Cardiac fibroblast (primary cell): Measurements from ENCODE around the gene CUEDC1.

Experiments used
- DNase-seq, 2 donors: peaks; one replicate each; pipeline versions ENCODE4 v3.0.0 to v3.0.0-alpha.2; 2010; ENCODE audit warnings: low read depth in 2 of 2
- H3K4me3 ChIP-seq, 2 donors: replicated peaks in 1 of 2; 1 replicate in 1 of 2; 2 replicates in 1 of 2; pipeline ENCODE4 v1.5.1; 2011; ENCODE audit warnings: low read depth in 2 of 2, low read length in 2 of 2, mild to moderate bottlenecking in 2 of 2, moderate library complexity in 1 of 2
- CTCF ChIP-seq: IDR thresholded peaks from one replicate; pipeline ENCODE4 v1.5.1; 2011; ENCODE audit warnings: low read depth, mild to moderate bottlenecking, low read length, inconsistent platforms

The CUEDC1 gene

GRCh38 chr17:57875290-57876022 lies 79.8 kb downstream of the CUEDC1 start:
- TF ChIP-seq CTCF: peak; percentile 73
- H3K4me3 ChIP-seq: no peak overlapping the region
- DNase-seq: peak; percentile 98 to 99

- no peak for TF ChIP-seq CTCF
- peak overlapping the region in 1 of 2 donors; percentile 5 for H3K4me3 ChIP-seq
- peak; percentile 88 to 92 for DNase-seq
Measured at GRCh38 chr17:57874434-57875289, 80.5 kb downstream of the CUEDC1 start.

GRCh38 chr17:57874058-57874419 lies 81.2 kb downstream of the CUEDC1 start:
- no peak for DNase-seq
- TF ChIP-seq CTCF: no peak
- H3K4me3 ChIP-seq: no peak overlapping the region

- no peak for TF ChIP-seq CTCF
- no peak overlapping the region for H3K4me3 ChIP-seq
- no peak for DNase-seq
Measured at GRCh38 chr17:57873261-57874057, 81.8 kb downstream of the CUEDC1 start.

GRCh38 chr17:57872536-57872935 lies 82.7 kb downstream of the CUEDC1 start:
- TF ChIP-seq CTCF: no peak
- DNase-seq: no peak
- H3K4me3 ChIP-seq: no peak overlapping the region

GRCh38 chr17:57871863-57872262 lies 83.3 kb downstream of the CUEDC1 start:
- no peak for TF ChIP-seq CTCF
- H3K4me3 ChIP-seq: no peak overlapping the region
- no peak for DNase-seq
